SH-SY5Y (cell line): ENCODE results near the gene DTHD1.

ENCODE experiments used
- GATA2 ChIP-seq: IDR thresholded peaks from 2 replicates; pipeline ENCODE4 v1.6.1; 2011; ENCODE audit warnings: mild to moderate bottlenecking, low read depth, low read length
- GATA3 ChIP-seq: IDR thresholded peaks from 2 replicates; pipeline ENCODE4 v1.6.1; 2011; ENCODE audit warnings: low read depth, mild to moderate bottlenecking, low read length, moderate library complexity

GRCh38 chr4:36392916-36393315 is 111.5 kb downstream of the DTHD1 start:
- no peak for TF ChIP-seq GATA2
- TF ChIP-seq GATA3: no peak
